ENCODE data around the gene ADORA2A. TPM values are rescaled to one million over a fixed set of nuclear protein-coding genes. Genes with fewer than 3 reads are reported as not detected.

The ADORA2A gene
- total and polyA plus RNA-seq, 2 donors (not counting 1 experiment from before 2014, with no cell fraction given), result 0.78 to 1.5 TPM

- Histone ChIP-seq H3K79me2 (ENCODE audit: control insufficient read depth, insufficient read depth, low read length) (no peaks in the 10 kb centered on the region), H3K4me2 (ENCODE audit: extremely low read depth, insufficient read depth, low read length) (no peak overlapping the region), H3K9ac (ENCODE audit: insufficient read depth, low read length) (no peak overlapping the region), H3K27ac (ENCODE audit: insufficient read depth, low read length) (no peak overlapping the region), H4K20me1 (ENCODE audit: control insufficient read depth, extremely low read depth, insufficient read depth, low read length) (no peaks in the 10 kb centered on the region), H3K27me3 (ENCODE audit: control insufficient read depth, insufficient read depth, low read length) (no peaks in the 10 kb centered on the region), H3K4me1 (ENCODE audit: control insufficient read depth, extremely low read depth, insufficient read depth, low read length) (peaks cover 8% of the 10 kb centered on the region), H3K9me3 (ENCODE audit: control insufficient read depth, insufficient read depth, low read depth, low read length) (no peaks in the 10 kb centered on the region), H2AFZ (ENCODE audit: low read length) (no peak overlapping the region), H3K36me3 (ENCODE audit: control insufficient read depth, insufficient read depth, low read length) (peaks cover 10% of the 10 kb centered on the region), H3K4me3 (replicated peaks in 1 of 4; ENCODE audit: control extremely low read depth in 1 of 4, insufficient read depth in 1 of 4, low read depth in 3 of 4, low read length in 4 of 4) (no peak overlapping the region)
- TF ChIP-seq CTCF (conservative IDR thresholded peaks at IDR 0.05 in 1 of 2, IDR thresholded peaks at IDR 0.05 in 1 of 2; ENCODE audit: low read depth in 1 of 2, low read length in 2 of 2), result no peak
- TF ChIP-seq EZH2 (IDR thresholded peaks at IDR 0.05; ENCODE audit: low read length, missing control alignments), result no peak
- no peak for DNase-seq (ENCODE audit: low read depth in 2 of 2)
These were observed 8.5 kb upstream of the ADORA2A start for GRCh38 chr22:24418786-24419474.

GRCh38 chr22:24419475-24419850 lies 7.9 kb upstream of the ADORA2A start:
- H3K79me2 ChIP-seq (ENCODE audit: control insufficient read depth, insufficient read depth, low read length), result no peaks in the 10 kb centered on the region
- TF ChIP-seq CTCF (conservative IDR thresholded peaks at IDR 0.05 in 1 of 2, IDR thresholded peaks at IDR 0.05 in 1 of 2; ENCODE audit: low read depth in 1 of 2, low read length in 2 of 2) (no peak), EZH2 (IDR thresholded peaks at IDR 0.05; ENCODE audit: low read length, missing control alignments) (no peak)
- no peaks in the 10 kb centered on the region for H4K20me1 ChIP-seq (ENCODE audit: control insufficient read depth, extremely low read depth, insufficient read depth, low read length)
- peaks cover 9% of the 10 kb centered on the region for H3K36me3 ChIP-seq (ENCODE audit: control insufficient read depth, insufficient read depth, low read length)
- H3K9ac ChIP-seq (ENCODE audit: insufficient read depth, low read length), result no peak overlapping the region
- no peak overlapping the region for H3K4me2 ChIP-seq (ENCODE audit: extremely low read depth, insufficient read depth, low read length)
- H3K27me3 ChIP-seq (ENCODE audit: control insufficient read depth, insufficient read depth, low read length), result peaks cover 4% of the 10 kb centered on the region
- peaks cover 7% of the 10 kb centered on the region for H3K4me1 ChIP-seq (ENCODE audit: control insufficient read depth, extremely low read depth, insufficient read depth, low read length)
- no peak for DNase-seq (ENCODE audit: low read depth in 2 of 2)
- H3K9me3 ChIP-seq (ENCODE audit: control insufficient read depth, insufficient read depth, low read depth, low read length), result no peaks in the 10 kb centered on the region
- no peak overlapping the region for H3K4me3 ChIP-seq (replicated peaks in 1 of 4; ENCODE audit: control extremely low read depth in 1 of 4, insufficient read depth in 1 of 4, low read depth in 3 of 4, low read length in 4 of 4)
- H2AFZ ChIP-seq (ENCODE audit: low read length), result no peak overlapping the region
- H3K27ac ChIP-seq (ENCODE audit: insufficient read depth, low read length), result no peak overlapping the region

- H3K9me3 ChIP-seq (ENCODE audit: control insufficient read depth, insufficient read depth, low read depth, low read length), result no peaks in the 10 kb centered on the region
- H3K4me1 ChIP-seq (ENCODE audit: control insufficient read depth, extremely low read depth, insufficient read depth, low read length), result peaks cover 4% of the 10 kb centered on the region
- H3K4me3 ChIP-seq (replicated peaks in 1 of 4; ENCODE audit: control extremely low read depth in 1 of 4, insufficient read depth in 1 of 4, low read depth in 3 of 4, low read length in 4 of 4), result no peak overlapping the region
- peaks cover 4% of the 10 kb centered on the region for H3K36me3 ChIP-seq (ENCODE audit: control insufficient read depth, insufficient read depth, low read length)
- H3K4me2 ChIP-seq (ENCODE audit: extremely low read depth, insufficient read depth, low read length), result no peak overlapping the region
- H3K79me2 ChIP-seq (ENCODE audit: control insufficient read depth, insufficient read depth, low read length), result no peaks in the 10 kb centered on the region
- no peaks in the 10 kb centered on the region for H4K20me1 ChIP-seq (ENCODE audit: control insufficient read depth, extremely low read depth, insufficient read depth, low read length)
- H3K27me3 ChIP-seq (ENCODE audit: control insufficient read depth, insufficient read depth, low read length), result peaks cover 7% of the 10 kb centered on the region
- H2AFZ ChIP-seq (ENCODE audit: low read length), result no peak overlapping the region
- DNase-seq (ENCODE audit: low read depth in 2 of 2), result no peak
- H3K27ac ChIP-seq (ENCODE audit: insufficient read depth, low read length), result no peak overlapping the region
- TF ChIP-seq EZH2 (IDR thresholded peaks at IDR 0.05; ENCODE audit: low read length, missing control alignments), result no peak
- TF ChIP-seq CTCF (conservative IDR thresholded peaks at IDR 0.05 in 1 of 2, IDR thresholded peaks at IDR 0.05 in 1 of 2; ENCODE audit: low read depth in 1 of 2, low read length in 2 of 2), result no peak
- no peak overlapping the region for H3K9ac ChIP-seq (ENCODE audit: insufficient read depth, low read length)
These were observed 7.1 kb upstream of the ADORA2A start for GRCh38 chr22:24420072-24420976.

Data from fibroblast of lung (primary cell).